OCI-LY1 (cell line): ENCODE data around the gene GNAZ.

Experiments
- H2AFZ ChIP-seq: fragments of 200-600 bp; sonication (generic), shearing (Covaris generic); 2 replicates; pipeline ENCODE4 v1.6.0; 2014; ENCODE audit warnings: antibody characterized with exemption, mild to moderate bottlenecking, low read length
- H3F3A ChIP-seq: fragments of 200-600 bp; sonication (generic), shearing (Covaris generic); 2 replicates; pipeline ENCODE4 v1.6.0; 2014; ENCODE audit warnings: mild to moderate bottlenecking, antibody characterized with exemption, low read length, moderate library complexity; ENCODE audit not compliant: insufficient read depth
- H3K27ac ChIP-seq: fragments of 200-600 bp; sonication (generic); 2 replicates; pipeline ENCODE4 v1.5.1; 2014; ENCODE audit warnings: low read length, mixed run types, mild to moderate bottlenecking, low read depth; ENCODE audit not compliant: poor library complexity, severe bottlenecking
- H3K27me3 ChIP-seq: fragments of 200-600 bp; sonication (generic); 2 replicates; pipeline ENCODE4 v1.6.0; 2014; ENCODE audit warnings: antibody characterized with exemption, mild to moderate bottlenecking, low read length, moderate library complexity; ENCODE audit not compliant: insufficient read depth
- H3K36me3 ChIP-seq: fragments of 200-600 bp; sonication (generic); 2 replicates; pipeline ENCODE4 v1.6.1; 2014; ENCODE audit warnings: mild to moderate bottlenecking, antibody characterized with exemption, low read length, moderate library complexity, mixed read lengths; ENCODE audit not compliant: insufficient read depth
- H3K4me1 ChIP-seq: fragments of 200-600 bp; sonication (generic); 2 replicates; pipeline ENCODE4 v1.5.1; 2014; ENCODE audit warnings: mild to moderate bottlenecking, low read length, moderate library complexity; ENCODE audit not compliant: insufficient read depth, severe bottlenecking
- H3K4me2 ChIP-seq: fragments of 200-600 bp; sonication (generic), shearing (Covaris generic); 2 replicates; pipeline ENCODE4 v1.6.1; 2014; ENCODE audit warnings: low read length
- H3K4me3 ChIP-seq: fragments of 200-600 bp; sonication (generic); 2 replicates; pipeline ENCODE4 v1.5.1; 2014; ENCODE audit warnings: low read length, low read depth, mild to moderate bottlenecking, mixed read lengths; ENCODE audit not compliant: poor library complexity, severe bottlenecking
- H3K79me2 ChIP-seq: fragments of 200-600 bp; shearing (Covaris generic); 2 replicates; pipeline ENCODE4 v1.6.1; 2016; ENCODE audit warnings: mixed run types, low read length, mixed read lengths; ENCODE audit not compliant: insufficient read depth
- H3K9ac ChIP-seq: fragments of 200-600 bp; sonication (generic), shearing (Covaris generic); 2 replicates; pipeline ENCODE4 v1.6.1; 2014; ENCODE audit warnings: mild to moderate bottlenecking, low read length, mixed read lengths
- H3K9me2 ChIP-seq: fragments of 200-600 bp; sonication (generic), shearing (Covaris generic); 2 replicates; pipeline ENCODE4 v1.6.1; 2014; ENCODE audit warnings: low read depth, mild to moderate bottlenecking, low read length, mixed read lengths
- H3K9me3 ChIP-seq: fragments of 200-600 bp; shearing (Covaris generic); 2 replicates; pipeline ENCODE4 v1.6.1; 2014; ENCODE audit warnings: low read length, mixed read lengths
- H4K20me1 ChIP-seq: fragments of 200-600 bp; sonication (generic), shearing (Covaris generic); 2 replicates; pipeline ENCODE4 v1.6.0; 2016; ENCODE audit warnings: mild to moderate bottlenecking, low read length; ENCODE audit not compliant: insufficient read depth
- CTCF ChIP-seq: fragments of 200-600 bp; sonication (generic), shearing (Covaris generic); IDR thresholded peaks from 2 replicates; pipeline ENCODE4 v1.5.1; 2017; ENCODE audit warnings: mild to moderate bottlenecking, antibody characterized with exemption, low read length, moderate library complexity, mixed read lengths
- EZH2 ChIP-seq: fragments of 200-600 bp; sonication (generic), shearing (Covaris generic); IDR thresholded peaks from 2 replicates; pipeline ENCODE4 v1.8.0; 2017; ENCODE audit warnings: borderline replicate concordance, mixed run types, mild to moderate bottlenecking, antibody characterized with exemption, low read length, moderate library complexity, mixed read lengths

Gene GNAZ

GRCh38 chr22:23120415-23120899, 50.1 kb downstream of the GNAZ start:
- Histone ChIP-seq H3K27ac (no peak overlapping the region), H4K20me1 (no peaks in the 10 kb centered on the region), H3K9me2 (no peaks in the 10 kb centered on the region), H3K4me1 (peaks cover 5% of the 10 kb centered on the region), H3K4me3 (no peak overlapping the region), H3K9me3 (no peaks in the 10 kb centered on the region), H2AFZ (no peak overlapping the region), H3K27me3 (no peaks in the 10 kb centered on the region), H3K9ac (no peak overlapping the region), H3K4me2 (no peak overlapping the region), H3K36me3 (no peaks in the 10 kb centered on the region), H3F3A (no peaks in the 10 kb centered on the region), H3K79me2 (no peaks in the 10 kb centered on the region)
- TF ChIP-seq CTCF (no peak), EZH2 (no peak)

GRCh38 chr22:23121000-23121421, 50.7 kb downstream of the GNAZ start:
- H3K36me3 ChIP-seq, result no peaks in the 10 kb centered on the region
- TF ChIP-seq CTCF (no peak), EZH2 (no peak)
- no peaks in the 10 kb centered on the region for H3K27me3 ChIP-seq
- peaks cover 5% of the 10 kb centered on the region for H3K4me1 ChIP-seq
- H3K4me3 ChIP-seq, result no peak overlapping the region
- no peaks in the 10 kb centered on the region for H4K20me1 ChIP-seq
- H2AFZ ChIP-seq, result no peak overlapping the region
- H3K9ac ChIP-seq, result no peak overlapping the region
- no peak overlapping the region for H3K27ac ChIP-seq
- H3K79me2 ChIP-seq, result no peaks in the 10 kb centered on the region
- H3K9me3 ChIP-seq, result no peaks in the 10 kb centered on the region
- no peak overlapping the region for H3K4me2 ChIP-seq
- no peaks in the 10 kb centered on the region for H3K9me2 ChIP-seq
- no peaks in the 10 kb centered on the region for H3F3A ChIP-seq

- Histone ChIP-seq H3K9ac (no peak overlapping the region), H3K27ac (no peak overlapping the region), H3K27me3 (no peaks in the 10 kb centered on the region), H3K4me1 (peaks cover 5% of the 10 kb centered on the region), H3K4me2 (no peak overlapping the region), H4K20me1 (no peaks in the 10 kb centered on the region), H2AFZ (no peak overlapping the region), H3K9me3 (no peaks in the 10 kb centered on the region), H3K36me3 (no peaks in the 10 kb centered on the region), H3F3A (no peaks in the 10 kb centered on the region), H3K4me3 (no peak overlapping the region), H3K9me2 (no peaks in the 10 kb centered on the region), H3K79me2 (no peaks in the 10 kb centered on the region)
- TF ChIP-seq EZH2 (no peak), CTCF (no peak)
Measured at GRCh38 chr22:23121424-23121823, 51.1 kb downstream of the GNAZ start.
